Endodermal cell (in vitro differentiated cells): Measurements from ENCODE around the gene IL20. TPM values are rescaled to one million over a fixed set of nuclear protein-coding genes. Genes with fewer than 3 reads are reported as not detected.

Source experiments
- DNase-seq: peaks from one replicate; pipeline ENCODE4 v3.0.0-alpha.2; 2017
- H3K27ac ChIP-seq: 2 replicates; pipeline ENCODE4 v1.5.1; 2013; ENCODE audit warnings: mild to moderate bottlenecking, low read depth, low read length, moderate library complexity
- H3K27me3 ChIP-seq: 2 replicates; pipeline ENCODE4 v1.6.1; 2013; ENCODE audit warnings: mild to moderate bottlenecking, low read length, moderate library complexity; ENCODE audit not compliant: insufficient read depth, control insufficient read depth, poor library complexity, severe bottlenecking
- H3K36me3 ChIP-seq: 2 replicates; pipeline ENCODE4 v1.7.0; 2013; ENCODE audit warnings: mild to moderate bottlenecking, low read length, moderate library complexity; ENCODE audit not compliant: control insufficient read depth, insufficient read depth
- H3K4me1 ChIP-seq: one replicate; pipeline ENCODE4 v1.7.0; 2013; ENCODE audit warnings: low read length; ENCODE audit not compliant: control insufficient read depth, insufficient read depth
- H3K4me3 ChIP-seq: 2 replicates; pipeline ENCODE4 v1.5.1; 2013; ENCODE audit warnings: mild to moderate bottlenecking, low read length, moderate library complexity
- H3K9ac ChIP-seq: 2 replicates; pipeline ENCODE4 v1.6.1; 2013; ENCODE audit warnings: mild to moderate bottlenecking, low read length, moderate library complexity; ENCODE audit not compliant: poor library complexity, severe bottlenecking; ENCODE audit errors: extremely low read depth
- H3K9me3 ChIP-seq: 2 replicates; pipeline ENCODE4 v1.6.1; 2013; ENCODE audit warnings: mild to moderate bottlenecking, low read length, moderate library complexity; ENCODE audit not compliant: control insufficient read depth
- H3K27ac Mint-ChIP-seq: 2 replicates; pipeline ENCODE4 v1.8.0; 2020; ENCODE audit warnings: mixed read lengths
- H3K27me3 Mint-ChIP-seq: 2 replicates; pipeline ENCODE4 v1.8.0; 2021; ENCODE audit warnings: mild to moderate bottlenecking, mixed read lengths; ENCODE audit not compliant: insufficient read depth
- H3K36me3 Mint-ChIP-seq: 2 replicates; pipeline ENCODE4 v1.8.0; 2020; ENCODE audit warnings: low read depth, mixed read lengths
- H3K4me1 Mint-ChIP-seq: 2 replicates; pipeline ENCODE4 v1.8.0; 2020; ENCODE audit warnings: mixed read lengths
- H3K4me3 Mint-ChIP-seq: 2 replicates; pipeline ENCODE4 v1.8.0; 2020; ENCODE audit warnings: mild to moderate bottlenecking, moderate library complexity, mixed read lengths
- H3K9me3 Mint-ChIP-seq: 2 replicates; pipeline ENCODE4 v1.8.0; 2020; ENCODE audit warnings: mild to moderate bottlenecking, mixed read lengths
- CTCF ChIP-seq: fragments of 200-600 bp; sonication (generic); conservative IDR thresholded peaks from 2 replicates; pipeline ENCODE4 v1.5.0; 2021; ENCODE audit warnings: antibody characterized with exemption, mild to moderate bottlenecking
- WGBS, 2 experiments: methylation state at CpG; one replicate each; pipeline versions ENCODE4 v1.1.5 to v1.1.7; 2013; ENCODE audit warnings: missing lambda C conversion rate in 2 of 2, mixed read lengths in 1 of 2; ENCODE audit not compliant: insufficient coverage in 1 of 2, insufficient read length in 1 of 2; 5-methylcytosine and 5-hydroxymethylcytosine counted together
- total RNA-seq, 2 donors: library from RNA; stranded (reverse); fragmentation: NEBNext Ultra II Directional in 1 of 2; extraction: Animal tissue kit (Norgen Biotek cat#: 25700) in 1 of 2; gene quantifications; 2 replicates in 1 of 2; 3 replicates in 1 of 2; pipeline ENCODE4 v1.2.1, GENCODE V29; 2021

The IL20 gene
- total RNA-seq, 2 donors from 2014 or later: not detected

GRCh38 chr1:206833106-206833680 lies 32.2 kb upstream of the IL20 start:
- no peaks in the 10 kb centered on the region for H3K9me3 Mint-ChIP-seq
- DNase-seq: no peak
- 83 to 89% methylated on average over 1 to 2 of the region's 2 CpGs for WGBS, 2 experiments
- no peaks in the 10 kb centered on the region for H3K36me3 ChIP-seq
- no peak overlapping the region for H3K9ac ChIP-seq
- peaks cover 4% of the 10 kb centered on the region for H3K27me3 Mint-ChIP-seq
- H3K4me1 ChIP-seq: no peaks in the 10 kb centered on the region
- H3K4me3 ChIP-seq: no peak overlapping the region
- peaks cover 16% of the 10 kb centered on the region for H3K27me3 ChIP-seq
- no peak overlapping the region for H3K27ac Mint-ChIP-seq
- H3K36me3 Mint-ChIP-seq: no peaks in the 10 kb centered on the region
- peaks cover 7% of the 10 kb centered on the region for H3K4me1 Mint-ChIP-seq
- TF ChIP-seq CTCF: no peak
- H3K4me3 Mint-ChIP-seq: no peak overlapping the region
- no peaks in the 10 kb centered on the region for H3K9me3 ChIP-seq
- H3K27ac ChIP-seq: no peak overlapping the region

GRCh38 chr1:206833801-206834200 lies 31.6 kb upstream of the IL20 start:
- H3K4me1 ChIP-seq: no peaks in the 10 kb centered on the region
- no peak overlapping the region for H3K27ac Mint-ChIP-seq

GRCh38 chr1:206834217-206834616 lies 31.2 kb upstream of the IL20 start:
- Histone ChIP-seq H3K27me3 (peaks cover 26% of the 10 kb centered on the region), H3K36me3 (no peaks in the 10 kb centered on the region), H3K27ac (no peak overlapping the region), H3K4me1 (no peaks in the 10 kb centered on the region), H3K9me3 (no peaks in the 10 kb centered on the region), H3K9ac (no peak overlapping the region), H3K4me3 (no peak overlapping the region)
- Mint-ChIP-seq H3K27ac (no peak overlapping the region), H3K27me3 (peaks cover 8% of the 10 kb centered on the region), H3K9me3 (no peaks in the 10 kb centered on the region), H3K4me3 (no peak overlapping the region), H3K36me3 (no peaks in the 10 kb centered on the region), H3K4me1 (peaks cover 4% of the 10 kb centered on the region)
- 92% methylated on average over 1 to 6 of the region's 6 CpGs for WGBS, 2 experiments
- TF ChIP-seq CTCF: no peak
- DNase-seq: no peak

More at GRCh38 chr1:206833801-206834200, 31.6 kb upstream of the IL20 start:
- H3K27ac ChIP-seq: no peak overlapping the region
- H3K4me1 Mint-ChIP-seq: peaks cover 7% of the 10 kb centered on the region
- no peaks in the 10 kb centered on the region for H3K36me3 ChIP-seq
- no peaks in the 10 kb centered on the region for H3K9me3 Mint-ChIP-seq
- no peak for DNase-seq
- 70 to 82% methylated on average over 2 of the region's 2 CpGs for WGBS, 2 experiments
- TF ChIP-seq CTCF: no peak
- peaks cover 6% of the 10 kb centered on the region for H3K27me3 Mint-ChIP-seq
- H3K9me3 ChIP-seq: no peaks in the 10 kb centered on the region
- H3K27me3 ChIP-seq: peaks cover 22% of the 10 kb centered on the region
- H3K4me3 ChIP-seq: no peak overlapping the region
- no peak overlapping the region for H3K9ac ChIP-seq
- no peak overlapping the region for H3K4me3 Mint-ChIP-seq
- H3K36me3 Mint-ChIP-seq: no peaks in the 10 kb centered on the region
